Renal pelvis (tissue), 4 donors: Measurements from ENCODE around the gene DCAF15. TPM values are rescaled to one million over a fixed set of nuclear protein-coding genes. Genes with fewer than 3 reads are reported as not detected.

Experiments
- DNase-seq: peaks from one replicate; pipeline ENCODE4 v3.0.0-alpha.2; 2013
- polyA plus RNA-seq, 3 donors: library from polyadenylated mRNA; unstranded; fragments of 120-200 nt; gene quantifications; one replicate each; pipeline ENCODE4 v1.2.1, GENCODE V29; 2013; ENCODE audit not compliant: insufficient read length in 3 of 3

The DCAF15 gene
- polyA plus RNA-seq, 3 donors: 37.6 to 45.2 (median 40.6) TPM

DNA sequence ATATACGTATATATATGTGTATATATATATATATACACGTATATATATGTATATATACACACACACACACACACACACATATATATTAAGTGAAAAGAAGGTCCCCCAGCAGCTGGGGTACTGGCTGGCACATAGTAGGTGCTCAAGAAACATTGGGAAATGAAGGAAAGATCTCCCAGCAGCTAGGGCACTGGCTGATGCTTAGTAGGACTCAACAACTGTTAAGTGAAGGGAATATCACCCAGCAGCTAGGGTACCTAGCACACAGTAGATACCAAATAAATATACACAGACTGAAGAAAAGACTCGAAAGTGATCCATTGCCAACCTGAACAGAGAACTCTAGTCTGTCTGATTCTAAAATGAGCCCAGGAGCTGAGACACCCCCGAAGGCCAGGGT is 26.3 kb upstream of the DCAF15 start:
- DNase-seq: no peak

DNA sequence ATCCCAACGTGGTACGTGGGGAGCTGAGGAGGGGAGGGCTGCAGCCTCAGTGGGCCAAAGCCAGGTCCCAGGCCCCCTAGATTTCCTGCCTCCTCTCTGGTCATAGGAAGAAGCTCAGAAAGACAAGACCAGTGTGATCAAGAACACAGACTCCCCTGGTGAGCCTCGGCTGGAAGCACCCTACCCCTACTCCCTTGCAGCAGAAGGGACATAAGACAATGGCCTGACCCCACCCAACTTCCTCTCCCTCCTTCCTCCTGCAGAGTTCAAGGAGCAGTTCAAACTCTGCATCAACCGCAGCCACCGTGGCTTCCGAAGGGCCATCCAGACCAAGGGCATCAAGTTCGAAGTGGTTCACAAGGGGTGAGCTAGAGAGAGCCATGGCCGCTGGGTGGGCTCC is 25.6 kb upstream of the DCAF15 start:
- DNase-seq: no peak

DNA sequence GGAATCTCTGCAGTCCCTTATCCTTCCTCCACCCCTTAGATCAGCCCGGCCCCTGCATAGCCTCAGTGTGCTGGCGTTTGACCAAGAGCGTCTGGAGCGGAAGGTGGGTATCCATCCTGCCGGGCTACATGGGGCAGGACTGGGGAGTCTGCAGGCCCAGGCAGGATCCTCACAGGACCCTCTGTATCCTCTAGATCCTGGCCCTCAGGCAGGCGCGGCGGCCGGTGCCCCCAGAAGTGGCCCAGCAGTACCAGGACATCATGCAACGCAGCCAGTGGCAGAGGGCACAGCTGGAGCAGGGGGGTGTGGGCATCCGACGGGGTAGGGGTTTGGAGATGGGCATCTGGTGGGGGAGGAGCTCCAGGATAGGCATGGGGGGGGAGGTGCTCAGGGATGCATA is 23.0 kb upstream of the DCAF15 start:
- DNase-seq: no peak

DNA sequence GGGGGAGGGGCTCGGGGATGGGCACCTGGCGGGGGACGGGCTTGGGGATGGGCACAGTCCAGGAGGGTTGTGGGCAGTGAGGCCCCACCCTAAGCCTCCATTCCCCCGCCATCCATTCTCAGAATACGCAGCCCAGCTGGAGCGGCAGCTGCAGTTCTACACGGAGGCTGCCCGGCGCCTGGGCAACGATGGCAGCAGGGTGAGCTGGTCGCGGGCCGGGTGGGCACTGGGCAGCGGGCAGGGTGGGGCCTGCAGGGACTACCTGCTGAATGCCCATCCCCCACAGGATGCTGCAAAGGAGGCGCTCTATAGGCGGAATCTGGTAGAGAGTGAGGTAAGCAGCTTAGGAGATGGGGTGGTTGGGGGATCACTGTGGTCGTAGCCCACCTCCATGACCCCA is 22.4 kb upstream of the DCAF15 start:
- DNase-seq: no peak

DNA sequence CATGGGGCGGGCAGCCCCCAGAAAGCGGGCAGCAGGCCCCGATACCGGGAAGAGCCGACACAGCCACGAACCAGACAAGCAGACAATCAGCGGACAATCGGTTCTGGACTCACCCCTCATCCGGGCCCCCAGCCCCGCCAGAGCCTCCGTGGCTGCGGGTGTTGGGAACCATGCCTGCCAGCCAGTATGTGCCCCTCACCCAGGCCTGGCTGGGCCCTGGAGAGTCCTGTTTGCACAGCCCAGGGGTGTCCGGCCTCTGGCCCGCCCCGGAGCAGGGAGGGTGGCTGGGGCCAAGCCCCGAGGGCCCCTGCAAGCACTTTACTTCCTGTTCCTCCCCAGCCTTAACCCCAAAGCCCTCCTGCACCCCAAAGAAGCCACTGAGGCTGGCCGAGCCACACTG is 21.9 kb upstream of the DCAF15 start:
- no peak for DNase-seq

DNA sequence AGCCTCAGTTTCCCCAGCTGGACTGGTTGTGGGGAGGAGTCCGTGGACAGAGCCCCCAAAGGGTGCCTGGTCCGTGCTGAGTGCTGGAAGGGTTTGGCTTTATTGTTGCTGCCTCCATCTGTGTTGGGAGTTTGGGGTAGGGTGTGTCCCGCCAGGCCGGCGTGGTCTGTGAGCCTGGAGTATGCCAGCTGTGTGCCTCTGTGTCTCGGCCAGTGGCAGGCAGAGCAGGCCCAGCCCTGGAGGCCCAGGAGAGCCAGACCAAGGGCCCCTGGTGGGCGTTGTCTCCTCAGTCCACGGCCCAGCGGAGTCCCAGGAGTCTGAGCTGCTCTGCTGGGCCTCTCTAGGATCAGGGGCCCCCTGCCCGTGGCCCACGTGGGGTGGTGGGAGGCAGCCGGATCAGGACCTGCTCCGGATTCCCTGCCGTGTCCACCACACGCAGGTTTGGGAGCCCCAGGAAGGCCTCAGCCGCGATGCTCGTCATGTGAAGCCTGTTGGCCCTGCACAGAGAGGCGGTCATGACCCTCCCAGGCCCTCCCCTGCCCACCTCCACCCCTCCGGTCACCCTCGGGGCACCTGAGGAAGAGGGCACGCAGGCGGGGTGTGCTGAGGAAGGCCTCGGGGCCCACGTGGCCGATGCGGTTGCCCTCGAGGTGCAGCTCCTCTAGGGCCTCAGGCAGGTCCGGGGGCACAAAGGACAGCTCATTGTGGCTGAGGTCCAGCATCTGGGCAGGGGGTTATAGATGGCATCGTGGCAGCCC is 20.7 kb upstream of the DCAF15 start:
- DNase-seq: no peak

DNA sequence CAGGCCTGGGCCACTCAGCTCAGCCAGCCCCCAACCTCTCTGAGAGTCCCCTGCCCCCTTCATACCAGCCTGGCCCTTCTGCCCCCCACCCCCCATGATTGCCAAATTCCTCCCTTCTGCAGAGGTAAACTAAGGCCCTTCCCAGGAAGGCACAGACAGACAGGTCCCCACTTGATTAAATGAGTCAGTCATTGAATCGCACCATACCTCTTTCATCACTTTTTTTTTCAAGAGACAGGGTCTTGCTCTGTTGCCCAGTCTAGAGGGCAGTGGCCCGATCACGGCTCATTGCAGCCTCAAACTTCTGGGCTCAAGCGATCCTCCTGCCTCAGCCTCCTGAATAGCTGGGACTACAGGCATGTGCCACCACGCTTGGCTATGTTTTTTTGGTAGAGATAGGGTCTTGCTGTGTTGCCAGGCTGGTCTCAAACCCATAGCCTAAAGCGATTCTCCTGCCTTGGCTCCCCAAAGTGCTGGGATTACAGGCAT is 20.1 kb upstream of the DCAF15 start:
- no peak for DNase-seq

DNA sequence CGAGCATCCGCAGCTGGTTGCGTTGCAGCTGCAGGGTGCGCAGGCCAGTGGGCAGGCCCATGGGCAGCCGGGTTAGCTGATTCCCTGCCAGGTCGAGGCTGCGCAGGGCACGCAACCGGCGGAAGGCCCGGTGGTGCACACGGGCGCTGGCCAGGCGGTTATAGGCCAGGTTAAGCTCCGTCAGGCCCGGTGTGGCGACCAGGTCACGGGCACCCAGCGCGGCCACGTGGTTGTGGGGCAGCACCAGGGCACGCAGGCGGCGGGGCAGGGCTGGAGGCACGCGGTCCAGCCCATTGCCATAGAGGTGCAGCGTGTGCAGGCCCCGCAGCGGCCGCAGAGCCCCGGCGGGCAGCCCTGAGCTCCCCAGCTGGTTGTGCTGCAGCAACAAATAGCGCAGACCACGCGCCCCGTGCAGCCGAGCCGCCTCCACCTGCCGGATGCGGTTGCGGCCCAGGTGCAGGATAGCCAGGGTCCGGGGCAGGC is 19.4 kb upstream of the DCAF15 start:
- no peak for DNase-seq

DNA sequence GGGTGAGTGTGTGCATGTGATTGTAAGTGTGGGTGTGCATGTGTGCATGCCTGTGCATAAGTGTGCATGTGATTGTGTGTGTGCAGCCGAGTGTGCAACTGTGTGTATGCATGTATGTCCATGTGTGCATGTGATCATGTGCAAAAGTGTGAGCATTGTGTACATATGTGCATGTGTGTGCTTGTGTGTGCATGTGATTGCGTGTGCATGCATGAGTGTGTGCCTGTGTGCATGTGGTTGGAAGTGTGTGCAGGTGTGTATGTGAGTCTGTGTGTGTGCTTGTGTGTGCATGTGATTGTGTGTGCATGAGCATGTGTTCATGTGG is 17.6 kb upstream of the DCAF15 start:
- no peak for DNase-seq

DNA sequence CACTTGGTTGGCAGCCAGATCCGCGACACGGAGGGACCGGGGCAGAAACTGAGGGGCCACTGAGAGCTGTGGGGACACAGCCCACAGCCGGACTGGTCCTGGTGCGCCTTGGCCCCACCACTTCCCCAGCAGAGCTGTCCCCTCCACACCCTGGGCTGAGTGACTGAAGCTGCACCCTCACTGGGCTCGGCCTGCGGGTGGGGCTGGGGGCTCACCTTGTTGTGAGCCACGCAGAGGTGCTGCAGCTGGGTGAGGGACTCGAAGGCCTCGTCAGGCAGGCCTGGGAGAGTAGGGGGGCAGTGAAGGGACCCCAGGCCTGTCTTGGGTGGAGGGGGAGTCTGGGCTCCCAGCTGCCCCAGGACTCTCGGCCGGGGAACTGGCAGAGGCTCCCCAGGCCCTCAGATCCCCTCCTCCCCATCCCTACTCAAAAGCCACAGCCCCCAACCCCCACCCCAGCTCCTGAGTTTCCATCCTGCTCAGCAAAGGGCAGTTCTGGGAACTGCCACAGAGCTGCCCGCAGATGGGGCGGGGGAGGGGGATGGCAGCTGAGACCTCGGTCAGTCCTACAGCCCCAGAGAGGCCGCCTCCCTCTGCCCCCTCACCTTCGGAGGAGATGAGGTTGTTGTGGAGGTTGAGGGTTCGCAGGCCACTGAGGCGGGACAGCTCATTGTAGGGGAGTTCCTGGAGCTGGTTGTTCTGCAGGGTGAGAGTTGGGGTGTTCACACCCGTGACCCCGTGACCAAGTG is 16.4 kb upstream of the DCAF15 start:
- DNase-seq: no peak

DNA sequence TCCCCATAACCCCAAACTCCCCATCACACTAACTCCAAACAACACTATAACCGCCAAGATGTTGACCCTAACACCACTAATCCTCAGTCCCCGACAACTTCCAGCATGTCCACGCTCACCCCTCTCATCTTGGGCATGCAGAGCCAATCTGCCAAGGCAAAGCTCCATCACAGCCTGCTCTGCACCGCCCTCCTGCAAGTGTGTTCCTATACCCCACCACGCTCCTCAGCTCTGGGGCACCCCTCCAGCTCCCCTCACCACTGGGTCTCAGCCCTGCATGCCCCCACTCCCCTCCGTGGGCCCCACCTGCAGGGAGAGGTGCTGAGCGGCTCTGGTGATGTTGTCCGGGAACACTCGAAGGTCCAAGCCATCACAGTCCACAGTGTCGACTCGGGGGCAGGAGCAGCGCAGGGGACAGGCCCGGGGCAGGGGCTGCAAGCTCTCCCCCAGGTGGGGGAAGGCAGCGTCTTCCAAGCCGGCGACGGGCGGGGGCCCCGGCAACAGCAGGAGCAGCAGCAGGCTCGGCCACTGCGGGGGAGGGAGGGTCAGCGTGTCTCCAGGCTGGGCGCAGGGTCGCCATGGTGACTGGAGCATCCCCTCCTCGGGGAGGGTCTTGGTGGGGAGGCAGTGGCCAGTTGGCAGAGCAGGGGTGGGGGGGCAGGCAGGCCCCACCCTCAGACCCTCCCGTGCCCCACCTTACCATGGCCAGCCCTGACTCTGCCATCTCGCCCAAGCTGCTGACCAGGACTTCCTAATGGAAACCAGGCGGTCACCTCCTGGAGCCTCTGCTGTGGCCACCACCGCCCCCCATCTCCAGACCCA is 14.6 kb upstream of the DCAF15 start:
- DNase-seq: no peak

DNA sequence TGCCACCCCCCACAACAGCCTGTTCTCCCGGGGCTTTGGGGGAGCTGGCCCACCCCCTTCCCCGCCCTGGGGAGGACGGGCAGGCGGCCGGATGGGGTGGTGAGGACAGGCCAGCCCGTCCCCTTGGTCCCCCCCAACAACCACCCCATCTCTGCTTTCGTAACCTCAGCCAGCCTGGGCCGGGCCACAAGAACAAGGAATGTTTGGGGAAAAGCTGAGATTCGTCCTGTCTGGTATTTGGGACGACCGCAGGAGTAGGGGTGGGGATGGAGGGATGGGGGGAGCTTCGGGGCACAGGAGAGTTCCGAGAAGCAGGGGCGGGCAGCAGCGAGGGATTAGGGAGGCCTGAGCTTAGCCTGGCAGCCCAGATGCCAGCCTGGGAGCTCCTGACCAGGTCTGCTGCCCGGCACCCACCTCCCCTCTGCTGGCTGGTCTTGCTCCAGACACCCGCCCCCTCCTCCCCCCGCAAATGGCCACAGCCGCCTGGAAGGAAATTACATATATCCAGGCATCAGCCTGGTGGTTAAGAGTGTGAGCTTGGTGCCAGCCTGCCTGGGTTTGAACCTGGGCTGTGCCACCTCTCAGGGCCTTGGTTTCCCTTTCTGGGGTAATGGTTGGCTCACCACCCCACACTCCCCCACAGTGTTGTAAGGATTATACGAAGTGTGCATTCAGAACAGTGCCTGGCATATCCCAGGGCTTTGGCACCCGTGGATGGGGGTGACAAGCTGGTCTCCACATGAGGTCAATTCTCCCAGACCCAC is 13.8 kb upstream of the DCAF15 start, which contains the start of gene PODNL1:
Gene PODNL1, minus strand, starts transcription at position 117 of the 764 bp plus-strand sequence. CDS start 236 bp downstream, outside the sequence.
- DNase-seq: no peak

DNA sequence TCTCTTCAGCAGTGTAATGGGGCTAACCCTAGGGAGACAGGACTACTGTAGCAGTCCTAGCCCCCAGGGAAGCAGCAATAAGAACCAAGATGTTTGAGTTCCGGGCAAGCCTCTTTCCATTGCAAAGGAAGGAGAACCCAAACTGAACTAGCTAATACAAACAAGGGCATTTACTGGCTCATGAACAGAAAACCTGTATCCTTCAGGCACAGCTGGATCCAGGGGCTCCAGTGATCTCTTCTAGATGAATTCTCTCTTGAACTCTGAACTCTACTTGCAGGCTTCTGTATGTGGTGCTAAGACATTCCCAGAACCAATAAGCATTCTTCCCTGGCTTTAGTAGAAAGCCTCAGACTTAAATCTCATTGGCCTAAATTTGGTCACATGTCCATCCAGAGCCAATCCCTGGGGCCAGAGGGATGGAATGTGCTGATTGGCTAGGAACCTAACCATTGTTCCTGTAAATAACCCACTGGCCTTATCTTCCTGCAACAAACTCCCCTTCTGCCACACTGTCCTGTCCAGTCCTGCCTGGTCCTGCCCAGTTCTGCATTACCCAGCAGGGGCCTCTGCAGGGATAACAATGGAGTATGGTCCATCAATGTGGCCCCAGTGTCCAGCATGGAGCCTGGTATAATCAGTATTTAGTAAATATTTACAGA is 10.2 kb upstream of the DCAF15 start:
- DNase-seq: no peak

DNA sequence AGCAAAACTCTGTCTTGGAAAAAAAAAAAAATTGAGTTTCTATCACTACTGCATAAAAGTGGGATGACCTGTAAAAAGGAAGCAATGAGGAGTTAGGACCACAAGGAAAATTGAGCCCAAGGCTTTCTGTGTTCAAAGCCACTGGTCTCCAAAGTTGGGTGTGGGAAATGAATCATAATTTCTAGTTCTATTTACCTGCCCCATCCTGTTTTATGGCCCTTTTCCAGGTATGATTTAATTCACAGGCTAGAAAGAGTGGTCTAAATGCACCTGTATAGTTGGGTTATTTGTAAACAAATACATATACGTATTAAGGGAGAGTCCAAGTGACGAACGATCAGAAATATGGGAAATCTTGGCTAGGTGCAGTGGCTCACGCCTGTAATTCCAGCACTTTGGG is 5.9 kb upstream of the DCAF15 start:
- no peak for DNase-seq

DNA sequence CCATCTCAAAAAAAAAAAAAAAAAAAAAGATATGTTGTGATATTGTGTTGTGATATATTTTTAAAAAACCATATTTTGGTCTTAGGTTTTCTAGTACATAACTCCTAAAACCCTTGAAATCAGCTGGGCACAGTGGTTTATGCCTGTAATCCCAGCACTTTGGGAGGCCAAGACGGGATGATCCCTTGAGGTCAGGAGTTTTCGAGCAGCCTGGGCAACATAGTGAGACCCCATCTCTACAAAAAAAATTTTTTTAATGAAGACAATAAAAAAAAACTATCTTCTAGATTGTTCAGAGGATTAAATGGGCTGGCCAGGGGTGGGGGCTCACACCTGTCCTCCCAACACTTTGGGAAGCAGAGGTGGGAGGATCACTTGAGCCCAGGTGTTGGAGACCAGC is 1.3 kb upstream of the DCAF15 start:
- DNase-seq: no peak

DNA sequence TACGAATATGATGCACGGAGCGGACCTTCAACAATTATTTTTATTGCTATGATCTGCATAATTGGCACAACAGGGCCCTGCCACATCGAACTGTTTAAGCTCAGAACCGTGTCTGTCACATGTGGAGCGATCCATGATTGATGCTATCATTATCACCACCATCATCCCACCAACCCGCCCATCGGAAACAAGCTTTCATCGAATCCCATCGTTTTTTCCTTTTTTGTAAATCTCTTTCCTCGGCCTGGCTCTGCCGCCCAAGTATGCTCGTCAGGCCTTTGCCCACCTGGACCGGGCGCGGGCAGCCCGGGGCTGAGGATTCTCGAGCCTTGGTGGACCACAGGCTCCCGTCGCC is 533 bp upstream of the DCAF15 start:
- no peak for DNase-seq

DNA sequence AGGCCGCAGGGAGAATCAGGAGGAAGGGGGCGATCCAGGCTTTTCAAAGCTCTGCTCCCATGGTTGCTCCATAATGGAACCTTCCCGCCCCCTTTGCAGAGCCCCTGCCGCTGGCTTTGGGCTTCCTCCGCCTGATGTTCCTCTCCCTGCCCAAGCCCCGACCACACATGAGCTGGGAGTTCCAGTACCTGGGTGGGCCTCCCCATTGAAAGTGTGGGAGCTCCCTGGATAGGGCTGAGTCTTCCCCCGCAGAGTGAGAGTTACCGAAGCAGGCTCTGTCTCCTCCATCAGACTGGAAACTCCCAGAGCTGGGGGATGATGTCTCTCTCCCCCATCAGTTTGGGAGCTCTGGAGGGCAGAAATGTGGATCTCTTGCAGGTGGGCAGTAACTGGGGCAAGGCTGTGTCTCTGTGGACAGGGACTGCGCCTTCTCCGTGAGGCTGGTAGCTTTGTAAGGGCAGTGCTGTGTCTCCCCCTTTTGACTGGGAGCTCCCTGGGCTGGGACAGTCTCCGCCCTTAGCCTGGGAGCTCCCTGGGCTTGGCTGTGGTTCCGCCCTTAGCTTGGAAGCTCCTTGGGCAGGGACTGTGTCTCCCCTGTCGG is 722 bp downstream of the DCAF15 start:
- DNase-seq: no peak

DNA sequence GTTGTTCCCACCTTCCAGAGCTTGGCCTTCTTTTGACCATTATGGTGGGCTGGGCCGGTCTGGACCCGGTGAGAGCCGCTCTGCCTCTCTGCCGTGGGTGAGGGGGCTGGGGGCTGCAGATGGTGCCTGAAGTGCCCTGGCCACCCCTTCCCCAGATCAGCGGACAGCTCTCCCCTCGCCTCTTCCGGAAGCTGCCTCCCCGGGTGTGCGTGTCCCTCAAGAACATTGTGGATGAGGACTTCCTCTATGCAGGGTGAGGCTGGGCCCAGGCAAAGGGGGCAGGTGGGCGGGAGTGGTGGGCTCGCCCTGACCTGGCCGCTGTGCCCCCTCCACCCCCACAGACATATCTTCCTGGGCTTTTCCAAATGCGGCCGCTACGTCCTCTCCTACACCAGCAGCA is 1.9 kb downstream of the DCAF15 start:
- DNase-seq: no peak

DNA sequence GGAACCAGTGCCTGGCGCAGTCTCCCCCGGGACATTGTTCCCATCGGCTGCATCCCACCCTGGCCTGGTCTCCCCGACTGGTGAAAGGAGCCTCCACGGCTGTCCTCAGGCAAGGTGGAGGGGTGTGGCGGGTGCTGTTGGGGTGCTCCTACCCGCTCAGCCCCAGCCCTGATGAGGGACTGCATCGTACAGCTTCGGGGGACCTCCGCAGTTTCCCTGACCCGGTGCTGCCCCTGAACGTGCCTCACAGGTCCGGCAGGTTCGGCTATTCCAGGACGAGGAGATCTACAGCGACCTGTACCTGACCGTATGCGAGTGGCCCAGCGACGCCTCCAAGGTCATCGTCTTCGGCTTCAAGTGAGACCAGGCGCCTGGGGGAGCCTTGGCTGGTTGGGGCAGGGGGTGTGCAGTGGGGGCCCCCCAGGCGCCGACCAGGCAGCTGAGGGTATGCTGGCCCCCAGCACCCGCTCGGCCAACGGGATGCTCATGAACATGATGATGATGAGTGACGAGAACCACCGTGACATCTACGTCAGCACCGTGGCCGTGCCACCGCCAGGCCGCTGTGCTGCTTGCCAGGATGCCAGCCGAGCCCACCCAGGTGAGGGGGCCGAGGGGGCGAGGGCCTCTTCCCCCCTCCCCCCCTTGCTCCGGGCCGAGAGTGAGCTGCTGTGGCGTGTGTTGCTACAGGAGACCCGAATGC is 3.5 kb downstream of the DCAF15 start:
- DNase-seq: no peak

DNA sequence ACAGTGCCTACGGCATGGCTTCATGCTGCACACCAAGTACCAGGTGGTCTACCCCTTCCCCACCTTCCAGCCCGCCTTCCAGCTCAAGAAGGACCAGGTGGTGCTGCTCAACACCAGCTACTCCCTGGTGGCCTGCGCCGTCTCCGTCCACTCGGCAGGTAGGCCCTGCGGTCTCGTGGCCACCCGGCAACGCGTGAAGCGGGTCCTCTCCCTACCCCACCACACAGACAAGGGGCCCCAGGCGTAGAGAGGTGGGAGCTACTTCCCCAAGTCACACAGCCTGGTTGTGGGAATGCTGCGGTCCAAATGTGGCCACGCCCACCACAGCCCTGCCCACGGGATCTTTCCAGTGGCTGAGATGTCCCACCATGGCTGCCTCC is 4.0 kb downstream of the DCAF15 start:
- DNase-seq: no peak
